BJ (cell line): Measurements from ENCODE around the gene NUDT7. TPM values are rescaled to one million over a fixed set of nuclear protein-coding genes. Genes with fewer than 3 reads are reported as not detected.

Experiments
- CTCF ChIA-PET: fragments of 350-600 bp; formaldehyde crosslinking; extraction: SDS; loops from one replicate; lab custom pipeline; 2021; ENCODE audit warnings: antibody characterized with exemption, inconsistent platforms; lab: Yijun Ruan, JAX
- POLR2A ChIA-PET: fragments of 300-600 bp; sonication (Branson Sonifier 250); formaldehyde crosslinking; extraction: SDS; loops from one replicate; lab custom pipeline; 2021; ENCODE audit warnings: antibody characterized with exemption; lab: Charles Lee
- DNase-seq: peaks from one replicate; pipeline ENCODE4 v3.0.0-alpha.2; 2011; ENCODE audit warnings: low read depth
- H3K27me3 ChIP-seq: 2 replicates; pipeline ENCODE4 v1.6.0; 2011; ENCODE audit warnings: low read length; ENCODE audit not compliant: control insufficient read depth, insufficient read depth
- H3K36me3 ChIP-seq: 2 replicates; pipeline ENCODE4 v1.5.1; 2011; ENCODE audit warnings: low read length; ENCODE audit not compliant: control insufficient read depth, insufficient read depth
- H3K4me3 ChIP-seq: 2 replicates; pipeline ENCODE4 v1.5.1; 2011; ENCODE audit warnings: low read depth, mild to moderate bottlenecking, control low read depth, low read length
- polyA plus RNA-seq: library from polyadenylated mRNA; depleted of rRNA; stranded (reverse); fragments of >200 nt; gene quantifications from 2 replicates; pipeline ENCODE4 v1.2.3, GENCODE V29; 2011
- TF ChIP-seq, protein P1 (sequence below): IDR thresholded peaks from 2 replicates; pipeline ENCODE4 v1.5.1; 2011; ENCODE audit warnings: low read depth, mild to moderate bottlenecking, control low read depth, inconsistent platforms, low read length, moderate library complexity; ENCODE audit not compliant: insufficient read depth

The NUDT7 gene
- polyA plus RNA-seq, 1 experiment = 3.9 TPM

DNA sequence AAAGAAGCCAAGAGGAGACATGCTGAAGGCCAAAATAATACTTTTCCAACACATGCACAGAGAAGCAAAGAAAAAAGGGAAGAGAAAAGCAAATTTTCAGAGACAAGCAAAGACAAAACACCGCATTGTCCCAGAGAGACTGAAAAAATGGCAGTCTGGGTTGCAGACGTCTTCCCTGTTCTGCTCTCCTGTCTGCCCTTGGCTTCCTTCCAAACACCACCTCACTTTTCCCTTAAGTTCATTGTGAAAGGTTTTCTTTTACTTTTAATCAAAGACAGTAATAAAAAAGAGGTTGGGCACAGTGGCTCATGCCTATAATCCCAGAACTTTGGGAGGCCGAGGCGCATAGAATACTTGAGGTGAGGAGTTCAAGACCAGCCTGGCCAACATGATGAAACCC, 44.9 kb downstream of the NUDT7 start:
- CTCF ChIA-PET = no interaction called here
- H3K36me3 ChIP-seq = no peaks in the 10 kb centered on the region
- H3K4me3 ChIP-seq = no peak overlapping the region
- TF ChIP-seq, protein P1, sequence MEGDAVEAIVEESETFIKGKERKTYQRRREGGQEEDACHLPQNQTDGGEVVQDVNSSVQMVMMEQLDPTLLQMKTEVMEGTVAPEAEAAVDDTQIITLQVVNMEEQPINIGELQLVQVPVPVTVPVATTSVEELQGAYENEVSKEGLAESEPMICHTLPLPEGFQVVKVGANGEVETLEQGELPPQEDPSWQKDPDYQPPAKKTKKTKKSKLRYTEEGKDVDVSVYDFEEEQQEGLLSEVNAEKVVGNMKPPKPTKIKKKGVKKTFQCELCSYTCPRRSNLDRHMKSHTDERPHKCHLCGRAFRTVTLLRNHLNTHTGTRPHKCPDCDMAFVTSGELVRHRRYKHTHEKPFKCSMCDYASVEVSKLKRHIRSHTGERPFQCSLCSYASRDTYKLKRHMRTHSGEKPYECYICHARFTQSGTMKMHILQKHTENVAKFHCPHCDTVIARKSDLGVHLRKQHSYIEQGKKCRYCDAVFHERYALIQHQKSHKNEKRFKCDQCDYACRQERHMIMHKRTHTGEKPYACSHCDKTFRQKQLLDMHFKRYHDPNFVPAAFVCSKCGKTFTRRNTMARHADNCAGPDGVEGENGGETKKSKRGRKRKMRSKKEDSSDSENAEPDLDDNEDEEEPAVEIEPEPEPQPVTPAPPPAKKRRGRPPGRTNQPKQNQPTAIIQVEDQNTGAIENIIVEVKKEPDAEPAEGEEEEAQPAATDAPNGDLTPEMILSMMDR = no peak
- POLR2A ChIA-PET = no interaction called here
- no peak for DNase-seq
- H3K27me3 ChIP-seq = no peaks in the 10 kb centered on the region

DNA sequence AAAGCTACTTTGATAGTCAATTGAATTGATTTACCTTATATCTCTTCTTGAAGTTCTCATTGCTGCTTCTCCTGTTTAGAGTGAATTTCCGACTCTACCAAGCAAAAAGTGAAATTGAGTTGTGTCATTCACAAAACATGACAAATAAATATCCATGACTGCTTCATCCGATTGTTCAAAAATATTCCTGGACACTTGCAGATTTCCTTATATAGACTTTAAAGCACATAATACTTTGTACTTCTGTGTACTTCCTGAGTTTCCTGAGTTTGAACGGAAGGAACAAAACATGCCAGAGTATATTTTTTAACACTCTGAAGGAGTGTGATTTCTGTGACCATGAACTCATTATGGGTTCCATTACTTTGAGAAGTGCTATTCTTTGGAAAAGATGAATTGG, 45.5 kb downstream of the NUDT7 start:
- DNase-seq = no peak
- POLR2A ChIA-PET = no interaction called here
- Histone ChIP-seq H3K36me3 (no peaks in the 10 kb centered on the region), H3K4me3 (no peak overlapping the region), H3K27me3 (no peaks in the 10 kb centered on the region)
- TF ChIP-seq, protein P1 = no peak
- CTCF ChIA-PET = no interaction called here

DNA sequence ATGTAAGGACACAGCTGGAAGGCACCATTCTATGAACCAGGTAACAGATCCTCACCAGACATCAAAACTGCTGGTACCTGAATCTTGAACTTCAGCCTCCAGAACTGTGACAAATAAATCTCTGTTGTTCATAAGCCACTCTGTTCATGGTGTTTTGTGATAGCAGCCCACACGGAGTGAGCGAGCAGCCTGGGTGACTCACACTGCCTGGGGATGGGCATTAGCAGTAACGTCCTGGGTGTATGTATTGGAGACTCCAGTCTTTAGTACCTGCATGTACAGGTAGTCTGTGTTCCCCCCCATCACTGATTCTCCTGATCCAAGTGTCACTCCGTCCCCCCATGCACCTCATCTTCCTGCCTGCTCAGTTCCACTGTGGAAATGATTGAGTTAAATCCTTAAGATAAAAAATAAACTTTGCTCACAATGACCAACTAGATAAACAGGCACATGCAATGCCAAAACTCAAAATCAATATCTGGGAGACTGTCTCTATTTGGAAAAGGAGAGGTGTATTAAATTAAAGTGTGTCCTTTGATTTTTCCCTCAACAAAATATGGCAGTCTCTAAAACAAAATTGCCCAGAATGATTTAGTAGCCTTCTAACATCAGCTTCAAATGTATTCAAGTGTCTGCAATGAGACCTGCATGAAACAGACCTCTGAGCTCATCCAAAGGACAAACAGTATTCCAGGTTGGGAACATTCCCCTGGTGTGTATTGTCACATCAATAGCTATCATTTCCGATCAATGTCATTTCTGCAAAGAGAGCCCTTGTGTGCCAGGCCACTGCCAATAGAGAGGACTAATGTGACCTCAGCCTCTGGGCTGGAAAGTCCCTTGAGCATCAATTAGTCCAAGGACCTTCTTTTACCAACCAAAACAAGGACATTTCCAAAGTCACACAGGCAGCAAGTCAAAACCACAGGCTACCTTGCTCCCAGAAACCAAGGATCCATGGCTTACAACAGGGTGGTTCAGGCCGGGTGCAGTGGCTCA, 53.9 kb downstream of the NUDT7 start:
- Histone ChIP-seq H3K27me3 (no peaks in the 10 kb centered on the region), H3K36me3 (no peaks in the 10 kb centered on the region), H3K4me3 (no peak overlapping the region)
- no peak for DNase-seq
- ChIA-PET CTCF (no interaction called here), POLR2A (no interaction called here)
- TF ChIP-seq, protein P1 = no peak

DNA sequence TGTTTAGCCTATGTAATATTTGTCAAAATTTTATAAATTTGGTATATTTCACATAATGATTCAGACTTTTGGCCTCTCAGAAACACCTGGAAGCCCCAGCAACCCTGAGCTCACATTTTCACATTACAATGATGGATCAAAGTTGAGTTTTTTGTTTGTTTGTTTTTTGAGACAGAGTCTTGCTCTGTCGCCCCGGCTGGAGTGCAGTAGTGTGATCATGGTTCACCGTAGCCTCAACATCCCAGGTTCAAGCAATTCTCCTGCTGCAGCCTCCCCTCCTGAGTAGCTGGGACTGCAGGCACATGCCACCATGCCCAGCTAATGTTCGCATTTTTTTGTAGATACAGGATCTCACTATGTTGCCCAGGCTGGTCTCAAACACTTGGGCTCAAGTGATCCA, 55.4 kb downstream of the NUDT7 start:
- POLR2A ChIA-PET = no interaction called here
- no peaks in the 10 kb centered on the region for H3K36me3 ChIP-seq

DNA sequence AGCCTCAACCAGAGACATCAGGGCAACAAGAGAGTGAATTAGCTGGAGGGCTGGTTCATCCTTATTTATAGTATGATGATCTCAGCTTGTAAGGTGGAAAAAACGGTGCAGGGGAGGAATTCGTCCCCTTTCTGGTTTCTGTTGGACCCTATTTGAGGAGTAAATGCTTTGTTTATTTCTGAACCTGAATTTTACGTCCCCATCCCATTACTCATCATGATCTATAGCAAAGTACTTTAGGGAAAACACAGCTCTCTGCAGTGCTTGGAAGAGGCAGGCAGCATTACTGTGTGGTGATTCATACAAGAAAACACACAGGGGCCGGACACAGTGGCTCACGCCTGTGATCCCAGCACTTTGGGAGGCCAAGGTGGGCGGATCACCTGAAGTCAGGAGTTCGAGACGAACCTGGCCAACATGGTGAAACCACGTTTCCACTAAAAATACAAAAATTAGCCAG, 58.1 kb downstream of the NUDT7 start:
- H3K4me3 ChIP-seq = no peak overlapping the region
- ChIA-PET CTCF (interaction anchor here (0.7 kb wide), 1 partner anchor 19 kb away, joined by 3 read pairs; no protein-coding TSS in a partner anchor), POLR2A (no interaction called here)
- H3K36me3 ChIP-seq = no peaks in the 10 kb centered on the region
- H3K27me3 ChIP-seq = no peaks in the 10 kb centered on the region
- peak; percentile 38 for DNase-seq
- TF ChIP-seq, protein P1 = no peak

More for the DNA sequence above, 55.4 kb downstream of the NUDT7 start:
- CTCF ChIA-PET = no interaction called here
- no peak overlapping the region for H3K4me3 ChIP-seq
- no peaks in the 10 kb centered on the region for H3K27me3 ChIP-seq
- no peak for DNase-seq
- TF ChIP-seq, protein P1 = no peak
